GM23338 (cell line): ENCODE measurements around the gene TRNAU1AP. TPM values are rescaled to one million over a fixed set of nuclear protein-coding genes. Genes with fewer than 3 reads are reported as not detected.

ENCODE experiments used
- ATAC-seq: fragments of 200-7000 bp; cut with Tn5 transposase; 3 replicates; pipeline ENCODE4 v1.9.1; 2020
- DNase-seq: peaks from one replicate; pipeline ENCODE4 v3.0.0-alpha.2; 2015; ENCODE audit warnings: low spot score
- H2AFZ ChIP-seq: fragments of 200-600 bp; sonication (generic); 2 replicates; pipeline ENCODE4 v1.8.0; 2016; ENCODE audit warnings: antibody characterized with exemption, mild to moderate bottlenecking, moderate library complexity
- H3F3A ChIP-seq: fragments of 200-600 bp; sonication (generic); replicated peaks from 2 replicates; pipeline ENCODE4 v1.8.0; 2017; ENCODE audit warnings: antibody characterized with exemption, mixed run types, low read depth
- H3K27ac ChIP-seq: fragments of 200-600 bp; sonication (generic); 2 replicates; pipeline ENCODE4 v1.6.1; 2016; ENCODE audit warnings: low read depth
- H3K27me3 ChIP-seq: fragments of 200-600 bp; sonication (generic); 2 replicates; pipeline ENCODE4 v1.8.0; 2016; ENCODE audit warnings: mild to moderate bottlenecking, mixed run types, moderate library complexity; ENCODE audit not compliant: insufficient read depth
- H3K36me3 ChIP-seq: fragments of 200-600 bp; sonication (generic); 2 replicates; pipeline ENCODE4 v1.8.0; 2016; ENCODE audit warnings: mild to moderate bottlenecking; ENCODE audit not compliant: insufficient read depth
- H3K4me1 ChIP-seq: fragments of 200-600 bp; sonication (generic); 2 replicates; pipeline ENCODE4 v1.8.0; 2016; ENCODE audit warnings: mild to moderate bottlenecking, moderate library complexity; ENCODE audit not compliant: insufficient read depth
- H3K4me2 ChIP-seq: fragments of 200-600 bp; sonication (generic); 2 replicates; pipeline ENCODE4 v1.7.1; 2017; ENCODE audit warnings: mixed run types
- H3K4me3 ChIP-seq: fragments of 200-600 bp; sonication (generic); 2 replicates; pipeline ENCODE4 v1.6.1; 2016; ENCODE audit warnings: mixed run types
- H3K79me2 ChIP-seq: fragments of 200-600 bp; sonication (generic); replicated peaks from 2 replicates; pipeline ENCODE4 v1.8.0; 2017; ENCODE audit warnings: mild to moderate bottlenecking; ENCODE audit not compliant: insufficient read depth
- H3K9me2 ChIP-seq: fragments of 200-600 bp; sonication (generic); 2 replicates; pipeline ENCODE4 v1.8.0; 2017; ENCODE audit not compliant: insufficient read depth
- H4K20me1 ChIP-seq: fragments of 200-600 bp; sonication (generic); replicated peaks from 2 replicates; pipeline ENCODE4 v1.8.0; 2017; ENCODE audit warnings: mild to moderate bottlenecking; ENCODE audit not compliant: insufficient read depth
- H3K27ac Mint-ChIP-seq: 2 replicates; pipeline ENCODE4 v1.8.0; 2020; ENCODE audit warnings: inconsistent platforms, mild to moderate bottlenecking, moderate library complexity, mixed read lengths
- H3K27me3 Mint-ChIP-seq: 3 replicates; pipeline ENCODE4 v1.8.0; 2022; ENCODE audit warnings: low read depth, mild to moderate bottlenecking, moderate library complexity, mixed read lengths, inconsistent platforms; ENCODE audit not compliant: insufficient read depth, poor library complexity
- H3K36me3 Mint-ChIP-seq: 3 replicates; pipeline ENCODE4 v1.8.0; 2021; ENCODE audit warnings: low read depth, mild to moderate bottlenecking, inconsistent platforms, moderate library complexity, mixed read lengths
- H3K4me1 Mint-ChIP-seq: 3 replicates; pipeline ENCODE4 v1.8.0; 2020; ENCODE audit warnings: mild to moderate bottlenecking, inconsistent platforms, mixed read lengths
- H3K4me3 Mint-ChIP-seq: 3 replicates; pipeline ENCODE4 v1.8.0; 2021; ENCODE audit warnings: moderate library complexity, mild to moderate bottlenecking, inconsistent platforms, mixed read lengths
- H3K9me3 Mint-ChIP-seq: 3 replicates; pipeline ENCODE4 v1.8.0; 2020; ENCODE audit warnings: moderate library complexity, mild to moderate bottlenecking, inconsistent platforms, mixed read lengths
- CREB1 ChIP-seq: fragments of 250-450 bp; sonication (Bioruptor Pico); IDR thresholded peaks from 2 replicates; pipeline ENCODE4 v1.5.0; 2020; ENCODE audit warnings: low read depth, mild to moderate bottlenecking, moderate library complexity
- EZH2phosphoT487 ChIP-seq: fragments of 200-600 bp; sonication (generic); IDR thresholded peaks from one replicate; pipeline ENCODE4 v1.8.1; 2018; ENCODE audit warnings: antibody characterized with exemption; ENCODE audit not compliant: unreplicated experiment
- polyA plus RNA-seq: library from polyadenylated mRNA; unstranded; fragments of >200 nt; fragmentation: Nextera tagmentation; extraction: Ambion mirVana; gene quantifications from 2 replicates; pipeline ENCODE4 v1.2.1, GENCODE V29; 2016
- total RNA-seq: library from RNA; depleted of rRNA; stranded (reverse); fragments of >200 nt; shearing (Covaris generic); gene quantifications from 2 replicates; pipeline ENCODE4 v1.2.3, GENCODE V29; 2014
- TF ChIP-seq, protein P1 (sequence below): fragments of 250-450 bp; sonication (Bioruptor Pico); IDR thresholded peaks from 2 replicates; pipeline ENCODE4 v1.5.0; 2020; ENCODE audit warnings: mild to moderate bottlenecking, moderate library complexity
- TF ChIP-seq, protein P2 (sequence below): IDR thresholded peaks from 2 replicates; pipeline ENCODE4 v1.6.1; 2016; ENCODE audit warnings: antibody characterized with exemption

The TRNAU1AP gene
- total and polyA plus RNA-seq, 2 experiments from 2014 or later = 20.3 to 42.1 TPM

DNA sequence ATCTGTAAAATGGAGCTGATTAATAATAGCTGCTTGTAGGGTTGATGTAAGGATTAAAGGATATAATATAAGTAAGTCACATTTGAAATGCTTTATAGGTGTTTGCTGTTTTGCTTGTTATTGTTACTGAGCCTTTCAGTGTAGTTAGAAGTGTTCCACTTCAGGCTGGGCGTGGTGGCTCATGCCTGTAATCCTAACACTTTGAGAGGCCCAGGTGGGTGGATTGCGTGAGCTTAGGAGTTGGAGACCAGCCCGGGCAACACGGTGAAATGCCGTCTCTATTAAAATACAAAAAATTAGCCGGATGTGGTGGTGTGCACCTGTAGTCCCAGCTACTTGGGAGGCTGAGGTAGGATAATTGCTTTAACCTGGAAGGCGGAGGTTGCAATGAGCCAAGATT lies 12.2 kb downstream of the TRNAU1AP start (continued):
- TF ChIP-seq, protein P1, sequence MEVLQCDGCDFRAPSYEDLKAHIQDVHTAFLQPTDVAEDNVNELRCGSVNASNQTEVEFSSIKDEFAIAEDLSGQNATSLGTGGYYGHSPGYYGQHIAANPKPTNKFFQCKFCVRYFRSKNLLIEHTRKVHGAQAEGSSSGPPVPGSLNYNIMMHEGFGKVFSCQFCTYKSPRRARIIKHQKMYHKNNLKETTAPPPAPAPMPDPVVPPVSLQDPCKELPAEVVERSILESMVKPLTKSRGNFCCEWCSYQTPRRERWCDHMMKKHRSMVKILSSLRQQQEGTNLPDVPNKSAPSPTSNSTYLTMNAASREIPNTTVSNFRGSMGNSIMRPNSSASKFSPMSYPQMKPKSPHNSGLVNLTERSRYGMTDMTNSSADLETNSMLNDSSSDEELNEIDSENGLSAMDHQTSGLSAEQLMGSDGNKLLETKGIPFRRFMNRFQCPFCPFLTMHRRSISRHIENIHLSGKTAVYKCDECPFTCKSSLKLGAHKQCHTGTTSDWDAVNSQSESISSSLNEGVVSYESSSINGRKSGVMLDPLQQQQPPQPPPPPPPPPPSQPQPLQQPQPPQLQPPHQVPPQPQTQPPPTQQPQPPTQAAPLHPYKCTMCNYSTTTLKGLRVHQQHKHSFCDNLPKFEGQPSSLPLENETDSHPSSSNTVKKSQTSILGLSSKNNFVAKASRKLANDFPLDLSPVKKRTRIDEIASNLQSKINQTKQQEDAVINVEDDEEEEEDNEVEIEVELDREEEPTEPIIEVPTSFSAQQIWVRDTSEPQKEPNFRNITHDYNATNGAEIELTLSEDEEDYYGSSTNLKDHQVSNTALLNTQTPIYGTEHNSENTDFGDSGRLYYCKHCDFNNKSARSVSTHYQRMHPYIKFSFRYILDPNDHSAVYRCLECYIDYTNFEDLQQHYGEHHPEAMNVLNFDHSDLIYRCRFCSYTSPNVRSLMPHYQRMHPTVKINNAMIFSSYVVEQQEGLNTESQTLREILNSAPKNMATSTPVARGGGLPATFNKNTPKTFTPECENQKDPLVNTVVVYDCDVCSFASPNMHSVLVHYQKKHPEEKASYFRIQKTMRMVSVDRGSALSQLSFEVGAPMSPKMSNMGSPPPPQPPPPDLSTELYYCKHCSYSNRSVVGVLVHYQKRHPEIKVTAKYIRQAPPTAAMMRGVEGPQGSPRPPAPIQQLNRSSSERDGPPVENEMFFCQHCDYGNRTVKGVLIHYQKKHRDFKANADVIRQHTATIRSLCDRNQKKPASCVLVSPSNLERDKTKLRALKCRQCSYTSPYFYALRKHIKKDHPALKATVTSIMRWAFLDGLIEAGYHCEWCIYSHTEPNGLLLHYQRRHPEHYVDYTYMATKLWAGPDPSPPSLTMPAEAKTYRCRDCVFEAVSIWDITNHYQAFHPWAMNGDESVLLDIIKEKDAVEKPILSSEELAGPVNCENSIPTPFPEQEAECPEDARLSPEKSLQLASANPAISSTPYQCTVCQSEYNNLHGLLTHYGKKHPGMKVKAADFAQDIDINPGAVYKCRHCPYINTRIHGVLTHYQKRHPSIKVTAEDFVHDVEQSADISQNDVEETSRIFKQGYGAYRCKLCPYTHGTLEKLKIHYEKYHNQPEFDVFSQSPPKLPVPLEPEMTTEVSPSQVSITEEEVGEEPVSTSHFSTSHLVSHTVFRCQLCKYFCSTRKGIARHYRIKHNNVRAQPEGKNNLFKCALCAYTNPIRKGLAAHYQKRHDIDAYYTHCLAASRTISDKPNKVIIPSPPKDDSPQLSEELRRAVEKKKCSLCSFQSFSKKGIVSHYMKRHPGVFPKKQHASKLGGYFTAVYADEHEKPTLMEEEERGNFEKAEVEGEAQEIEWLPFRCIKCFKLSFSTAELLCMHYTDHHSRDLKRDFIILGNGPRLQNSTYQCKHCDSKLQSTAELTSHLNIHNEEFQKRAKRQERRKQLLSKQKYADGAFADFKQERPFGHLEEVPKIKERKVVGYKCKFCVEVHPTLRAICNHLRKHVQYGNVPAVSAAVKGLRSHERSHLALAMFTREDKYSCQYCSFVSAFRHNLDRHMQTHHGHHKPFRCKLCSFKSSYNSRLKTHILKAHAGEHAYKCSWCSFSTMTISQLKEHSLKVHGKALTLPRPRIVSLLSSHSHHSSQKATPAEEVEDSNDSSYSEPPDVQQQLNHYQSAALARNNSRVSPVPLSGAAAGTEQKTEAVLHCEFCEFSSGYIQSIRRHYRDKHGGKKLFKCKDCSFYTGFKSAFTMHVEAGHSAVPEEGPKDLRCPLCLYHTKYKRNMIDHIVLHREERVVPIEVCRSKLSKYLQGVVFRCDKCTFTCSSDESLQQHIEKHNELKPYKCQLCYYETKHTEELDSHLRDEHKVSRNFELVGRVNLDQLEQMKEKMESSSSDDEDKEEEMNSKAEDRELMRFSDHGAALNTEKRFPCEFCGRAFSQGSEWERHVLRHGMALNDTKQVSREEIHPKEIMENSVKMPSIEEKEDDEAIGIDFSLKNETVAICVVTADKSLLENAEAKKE (CRISPR knock-in tag) = no peak
- TF ChIP-seq CREB1 (CRISPR knock-in tag) = no peak

DNA sequence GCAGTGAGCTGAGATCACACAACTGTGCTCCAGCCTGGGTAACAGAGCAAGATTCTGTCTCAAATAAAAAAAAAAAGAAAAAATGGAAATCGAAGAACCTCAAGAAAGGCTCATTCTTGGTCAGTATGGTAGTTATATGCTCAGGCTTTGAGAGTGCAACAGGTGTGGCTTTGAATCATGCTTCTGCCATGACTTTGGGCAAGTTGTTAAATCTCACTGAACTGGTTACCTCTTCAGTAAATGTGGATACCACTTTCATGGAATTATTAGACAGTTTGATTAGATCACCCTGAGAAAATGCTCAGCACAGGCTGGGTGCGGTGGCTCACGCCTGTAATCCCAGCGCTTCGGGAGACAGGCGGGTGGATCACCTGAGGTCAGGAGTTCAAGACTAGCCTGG lies 12.8 kb downstream of the TRNAU1AP start:
- H3K9me2 ChIP-seq = no peaks in the 10 kb centered on the region
- Mint-ChIP-seq H3K27me3 (peaks cover 2% of the 10 kb centered on the region), H3K36me3 (peaks cover 62% of the 10 kb centered on the region), H3K27ac (no peak overlapping the region), H3K4me1 (no peaks in the 10 kb centered on the region), H3K9me3 (no peaks in the 10 kb centered on the region), H3K4me3 (no peak overlapping the region)
- H3K36me3 ChIP-seq = peaks cover 22% of the 10 kb centered on the region
- no peak overlapping the region for H2AFZ ChIP-seq
- H4K20me1 ChIP-seq = no peaks in the 10 kb centered on the region; the same call in 1 of the 2 replicates
- DNase-seq = no peak
- TF ChIP-seq EZH2phosphoT487 = no peak
- TF ChIP-seq, protein P2, sequence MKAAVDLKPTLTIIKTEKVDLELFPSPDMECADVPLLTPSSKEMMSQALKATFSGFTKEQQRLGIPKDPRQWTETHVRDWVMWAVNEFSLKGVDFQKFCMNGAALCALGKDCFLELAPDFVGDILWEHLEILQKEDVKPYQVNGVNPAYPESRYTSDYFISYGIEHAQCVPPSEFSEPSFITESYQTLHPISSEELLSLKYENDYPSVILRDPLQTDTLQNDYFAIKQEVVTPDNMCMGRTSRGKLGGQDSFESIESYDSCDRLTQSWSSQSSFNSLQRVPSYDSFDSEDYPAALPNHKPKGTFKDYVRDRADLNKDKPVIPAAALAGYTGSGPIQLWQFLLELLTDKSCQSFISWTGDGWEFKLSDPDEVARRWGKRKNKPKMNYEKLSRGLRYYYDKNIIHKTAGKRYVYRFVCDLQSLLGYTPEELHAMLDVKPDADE = no peak
- no peak for TF ChIP-seq CREB1 (CRISPR knock-in tag)
- H3K4me1 ChIP-seq = no peaks in the 10 kb centered on the region
- no peaks in the 10 kb centered on the region for H3K79me2 ChIP-seq
- peaks cover 2% of the 10 kb centered on the region; the same call in 1 of the 2 replicates for H3F3A ChIP-seq
- no peak for ATAC-seq
- no peak overlapping the region for H3K4me3 ChIP-seq
- H3K27me3 ChIP-seq = no peaks in the 10 kb centered on the region
- H3K27ac ChIP-seq = no peak overlapping the region
- no peak overlapping the region for H3K4me2 ChIP-seq
